MM.1S (cell line): ENCODE data around the gene MUSK.
"Not testable (repeated sequence)": the region's sequence is repeated elsewhere in the genome, so short reads cannot be mapped to it uniquely, and the experiment has no call there.

Experiments used
- DNase-seq: peaks from one replicate; pipeline ENCODE4 v3.0.0-alpha.2; 2015
- H2AFZ ChIP-seq: fragments of 300-600 bp; sonication (generic); 2 replicates; pipeline ENCODE4 v1.6.0; 2016; ENCODE audit warnings: antibody characterized with exemption, low read length
- H3F3A ChIP-seq: fragments of 300-600 bp; sonication (generic); 2 replicates; pipeline ENCODE4 v1.6.1; 2016; ENCODE audit warnings: mild to moderate bottlenecking, antibody characterized with exemption, low read length, moderate library complexity, mixed read lengths; ENCODE audit not compliant: insufficient read depth
- H3K27ac ChIP-seq: fragments of 300-600 bp; sonication (generic); 2 replicates; pipeline ENCODE4 v1.5.1; 2016; ENCODE audit warnings: mild to moderate bottlenecking, low read length
- H3K27me3 ChIP-seq: fragments of 300-600 bp; sonication (generic); replicated peaks from 2 replicates; pipeline ENCODE4 v1.6.0; 2016; ENCODE audit warnings: low read length; ENCODE audit not compliant: insufficient read depth
- H3K36me3 ChIP-seq: fragments of 300-600 bp; sonication (generic); replicated peaks from 2 replicates; pipeline ENCODE4 v1.6.1; 2016; ENCODE audit warnings: mild to moderate bottlenecking, low read length, mixed read lengths; ENCODE audit not compliant: insufficient read depth
- H3K4me1 ChIP-seq: fragments of 300-600 bp; sonication (generic); 2 replicates; pipeline ENCODE4 v1.6.1; 2016; ENCODE audit warnings: low read length, mixed read lengths
- H3K4me2 ChIP-seq: fragments of 300-600 bp; sonication (generic); 2 replicates; pipeline ENCODE4 v1.6.0; 2016; ENCODE audit warnings: low read depth, low read length
- H3K4me3 ChIP-seq: fragments of 300-600 bp; sonication (generic); 2 replicates; pipeline ENCODE4 v1.5.1; 2016; ENCODE audit warnings: low read length, mixed read lengths
- H3K79me2 ChIP-seq: fragments of 300-600 bp; sonication (generic); 2 replicates; pipeline ENCODE4 v1.6.1; 2016; ENCODE audit warnings: mixed run types, low read length, mixed read lengths
- H3K9ac ChIP-seq: fragments of 300-600 bp; sonication (generic); 2 replicates; pipeline ENCODE4 v1.6.1; 2016; ENCODE audit warnings: low read length, mixed read lengths
- H3K9me2 ChIP-seq: fragments of 300-600 bp; sonication (generic); replicated peaks from 2 replicates; pipeline ENCODE4 v1.6.1; 2016; ENCODE audit warnings: mild to moderate bottlenecking, low read length, mixed read lengths; ENCODE audit not compliant: insufficient read depth
- H3K9me3 ChIP-seq: fragments of 300-600 bp; sonication (generic); replicated peaks from 2 replicates; pipeline ENCODE4 v1.6.1; 2016; ENCODE audit warnings: mild to moderate bottlenecking, low read length, mixed read lengths; ENCODE audit not compliant: insufficient read depth
- H4K20me1 ChIP-seq: fragments of 300-600 bp; sonication (generic); 2 replicates; pipeline ENCODE4 v1.6.1; 2016; ENCODE audit warnings: mild to moderate bottlenecking, low read length, moderate library complexity, mixed read lengths; ENCODE audit not compliant: insufficient read depth
- EZH2 ChIP-seq: fragments of 300-600 bp; sonication (generic); optimal IDR thresholded peaks from 2 replicates; pipeline ENCODE3; 2017; ENCODE audit warnings: low read depth, mild to moderate bottlenecking, antibody characterized with exemption, low read length, mixed read lengths
- EZH2phosphoT487 ChIP-seq: fragments of 300-600 bp; sonication (generic); IDR thresholded peaks from 2 replicates; pipeline ENCODE4 v1.6.1; 2018; ENCODE audit warnings: antibody characterized with exemption, low read length
- TF ChIP-seq, protein P1 (sequence below): fragments of 300-600 bp; sonication (generic); IDR thresholded peaks from 2 replicates; pipeline ENCODE4 v1.5.1; 2016; ENCODE audit warnings: antibody characterized with exemption, low read length, mixed read lengths

Gene MUSK

DNA sequence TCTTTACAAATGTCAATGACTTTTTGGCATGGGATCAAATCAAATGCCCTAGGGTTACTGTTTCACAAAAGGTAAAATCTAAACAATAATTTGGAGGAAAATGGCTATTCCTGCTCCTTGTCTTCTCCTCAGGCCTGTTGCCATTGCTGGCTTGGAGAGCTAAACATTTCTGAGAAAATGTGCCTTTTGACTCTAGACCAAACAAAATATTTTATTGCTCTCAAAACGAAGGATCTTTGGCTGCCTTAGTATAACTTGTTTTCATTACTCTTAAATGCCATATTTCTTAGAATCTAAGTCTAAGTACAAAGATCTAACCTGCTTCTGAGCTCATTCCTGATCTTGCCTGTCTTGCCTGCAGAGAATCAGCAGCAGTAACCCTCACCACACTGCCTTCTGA lies 116.6 kb downstream of the MUSK start:
- Histone ChIP-seq H3K9me3 (no peaks in the 10 kb centered on the region), H3K79me2 (no peaks in the 10 kb centered on the region), H3K4me1 (no peaks in the 10 kb centered on the region), H2AFZ (no peak overlapping the region), H3K27me3 (no peaks in the 10 kb centered on the region), H3K27ac (no peak overlapping the region), H3F3A (no peaks in the 10 kb centered on the region), H3K36me3 (no peaks in the 10 kb centered on the region), H4K20me1 (no peaks in the 10 kb centered on the region), H3K9me2 (no peaks in the 10 kb centered on the region), H3K4me2 (no peak overlapping the region), H3K4me3 (no peak overlapping the region), H3K9ac (no peak overlapping the region)
- TF ChIP-seq, protein P1, sequence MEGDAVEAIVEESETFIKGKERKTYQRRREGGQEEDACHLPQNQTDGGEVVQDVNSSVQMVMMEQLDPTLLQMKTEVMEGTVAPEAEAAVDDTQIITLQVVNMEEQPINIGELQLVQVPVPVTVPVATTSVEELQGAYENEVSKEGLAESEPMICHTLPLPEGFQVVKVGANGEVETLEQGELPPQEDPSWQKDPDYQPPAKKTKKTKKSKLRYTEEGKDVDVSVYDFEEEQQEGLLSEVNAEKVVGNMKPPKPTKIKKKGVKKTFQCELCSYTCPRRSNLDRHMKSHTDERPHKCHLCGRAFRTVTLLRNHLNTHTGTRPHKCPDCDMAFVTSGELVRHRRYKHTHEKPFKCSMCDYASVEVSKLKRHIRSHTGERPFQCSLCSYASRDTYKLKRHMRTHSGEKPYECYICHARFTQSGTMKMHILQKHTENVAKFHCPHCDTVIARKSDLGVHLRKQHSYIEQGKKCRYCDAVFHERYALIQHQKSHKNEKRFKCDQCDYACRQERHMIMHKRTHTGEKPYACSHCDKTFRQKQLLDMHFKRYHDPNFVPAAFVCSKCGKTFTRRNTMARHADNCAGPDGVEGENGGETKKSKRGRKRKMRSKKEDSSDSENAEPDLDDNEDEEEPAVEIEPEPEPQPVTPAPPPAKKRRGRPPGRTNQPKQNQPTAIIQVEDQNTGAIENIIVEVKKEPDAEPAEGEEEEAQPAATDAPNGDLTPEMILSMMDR: no peak
- TF ChIP-seq EZH2phosphoT487 (no peak), EZH2 (no peak)
- DNase-seq: no peak

DNA sequence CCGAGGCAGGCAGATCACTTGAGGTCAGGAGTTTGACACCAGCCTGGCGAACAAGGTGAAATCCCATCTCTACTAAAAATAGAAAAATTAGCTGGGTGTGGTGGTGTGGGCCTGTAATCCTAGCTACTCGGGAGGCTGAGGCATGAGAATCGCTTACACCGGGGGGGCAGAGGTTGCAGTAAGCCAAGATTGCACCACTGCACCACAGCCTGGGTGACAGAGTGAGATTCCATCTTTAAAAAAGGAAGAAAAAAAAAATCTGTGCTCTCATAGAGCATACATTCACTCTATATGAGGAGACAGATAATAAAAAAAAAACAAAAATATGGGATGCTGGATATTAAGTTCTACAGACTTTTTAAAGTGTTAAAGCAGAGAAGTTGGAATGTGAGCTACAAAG lies 119.8 kb downstream of the MUSK start:
- H3K79me2 ChIP-seq, H3K27me3 ChIP-seq, DNase-seq, H3K9me3 ChIP-seq, H3K4me2 ChIP-seq, H4K20me1 ChIP-seq, H3F3A ChIP-seq, H3K9ac ChIP-seq, H3K4me1 ChIP-seq, H3K9me2 ChIP-seq, H2AFZ ChIP-seq, H3K27ac ChIP-seq, H3K36me3 ChIP-seq, H3K4me3 ChIP-seq: not testable (repeated sequence)

DNA sequence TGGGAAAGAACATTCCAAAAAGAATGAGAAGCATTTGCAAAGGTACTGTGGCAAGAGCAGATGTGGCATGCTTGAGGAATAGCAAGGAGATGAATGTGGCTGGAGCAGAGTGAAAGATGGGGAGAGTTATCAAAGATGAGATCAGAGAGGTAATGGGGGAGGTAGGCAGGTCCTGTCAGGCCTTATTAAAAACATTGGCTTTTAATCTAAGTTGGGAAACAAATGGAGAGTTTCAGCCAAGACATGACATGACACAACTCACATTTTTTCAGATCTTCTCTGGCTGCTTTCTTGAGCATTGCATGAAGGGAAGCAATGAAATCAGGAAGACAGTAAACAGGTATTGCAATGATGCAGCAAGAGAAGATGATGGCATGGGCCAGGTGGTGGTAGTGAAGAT lies 120.3 kb downstream of the MUSK start:
- no peak overlapping the region for H3K4me2 ChIP-seq
- no peak overlapping the region for H3K27ac ChIP-seq
- no peaks in the 10 kb centered on the region for H3K27me3 ChIP-seq
- H3K4me3 ChIP-seq: no peak overlapping the region
- no peaks in the 10 kb centered on the region for H3K9me2 ChIP-seq
- DNase-seq: no peak
- no peak overlapping the region for H3K9ac ChIP-seq
- no peaks in the 10 kb centered on the region for H3K36me3 ChIP-seq
- no peaks in the 10 kb centered on the region for H3K79me2 ChIP-seq
- no peaks in the 10 kb centered on the region for H3F3A ChIP-seq
- H3K9me3 ChIP-seq: no peaks in the 10 kb centered on the region
- H3K4me1 ChIP-seq: no peaks in the 10 kb centered on the region
- H4K20me1 ChIP-seq: no peaks in the 10 kb centered on the region
- TF ChIP-seq EZH2phosphoT487 (no peak), EZH2 (no peak)
- TF ChIP-seq, protein P1: no peak
- no peak overlapping the region for H2AFZ ChIP-seq

DNA sequence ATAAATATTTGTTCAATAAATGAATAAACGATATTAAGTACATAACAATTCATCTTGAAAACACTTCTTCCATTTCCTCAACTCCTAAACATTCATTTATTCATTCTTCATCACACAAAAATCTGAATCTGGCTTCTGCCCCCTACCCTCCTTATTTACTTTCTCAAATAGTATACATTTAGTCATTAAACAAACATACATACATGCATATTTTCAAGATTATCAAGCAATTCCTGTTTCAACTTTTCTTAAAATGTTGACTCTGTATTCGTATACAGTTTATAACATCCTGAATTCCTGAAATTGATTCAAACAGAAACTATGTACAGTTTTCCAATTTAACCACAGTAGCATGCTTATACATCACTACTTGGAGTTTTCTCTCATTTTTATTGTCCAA lies 129.0 kb downstream of the MUSK start:
- no peak overlapping the region for H2AFZ ChIP-seq
- H3K9me2 ChIP-seq: no peaks in the 10 kb centered on the region
- H3K27ac ChIP-seq: no peak overlapping the region
- H3K27me3 ChIP-seq: no peaks in the 10 kb centered on the region
- H3K9ac ChIP-seq: no peak overlapping the region
- no peak for DNase-seq
- H3K9me3 ChIP-seq: no peaks in the 10 kb centered on the region
- no peaks in the 10 kb centered on the region for H3K79me2 ChIP-seq
- no peaks in the 10 kb centered on the region for H3K4me1 ChIP-seq
- no peak for TF ChIP-seq EZH2
- TF ChIP-seq, protein P1: no peak
- no peaks in the 10 kb centered on the region for H3K36me3 ChIP-seq
- no peak overlapping the region for H3K4me2 ChIP-seq
- no peak overlapping the region for H3K4me3 ChIP-seq
- no peaks in the 10 kb centered on the region for H4K20me1 ChIP-seq
- no peaks in the 10 kb centered on the region for H3F3A ChIP-seq
